HCT116 (cell line): ENCODE data around the gene WWP2. TPM values are rescaled to one million over a fixed set of nuclear protein-coding genes. Genes with fewer than 3 reads are reported as not detected.

Source experiments
- ATAC-seq: fragments of 200-7000 bp; cut with Tn5 transposase; 2 replicates; pipeline ENCODE4 v1.9.1; 2020; ENCODE audit warnings: mild to moderate bottlenecking, moderate library complexity
- BruUV-seq: library from RNA; stranded (reverse); fragments of 400-500 nt; replicated peaks from 2 replicates; lab custom pipeline; 2021; lab: Mats Ljungman, UMichigan
- CTCF ChIA-PET: fragments of 300-600 bp; sonication (Branson Sonifier 250); formaldehyde crosslinking; loops from one replicate; lab custom pipeline; 2021; ENCODE audit warnings: antibody characterized with exemption; lab: Charles Lee
- POLR2A ChIA-PET: fragments of 300-600, 350-600 bp; sonication (Branson Sonifier 250); formaldehyde crosslinking; loops from one replicate; lab custom pipeline; 2021; ENCODE audit warnings: antibody characterized with exemption; lab: Charles Lee
- RAD21 ChIA-PET, 2 experiments: fragments of 300-600 bp; sonication (Branson Sonifier 250); formaldehyde crosslinking; loops; one replicate each; lab custom pipeline; 2023; ENCODE audit warnings: low total read pairs in 2 of 2; ENCODE audit not compliant: uncharacterized antibody in 2 of 2, unreplicated experiment in 2 of 2, low non-redundant PET in 1 of 2; lab: Charles Lee
- DNase-seq: peaks from one replicate; pipeline ENCODE4 v3.0.0-alpha.2; 2010; ENCODE audit warnings: low read depth, low spot score
- H2AFZ ChIP-seq: fragments of 200-600 bp; shearing (Covaris generic), sonication (generic); 2 replicates; pipeline ENCODE4 v1.6.1; 2017; ENCODE audit warnings: low read depth, mixed run types, mixed read lengths, antibody characterized with exemption, low read length; ENCODE audit not compliant: poor library complexity, severe bottlenecking
- H3K27ac ChIP-seq: 2 replicates; pipeline ENCODE4 v1.5.1; 2012; ENCODE audit warnings: low read depth, low read length
- H3K27me3 ChIP-seq: fragments of 200-600 bp; sonication (generic); 2 replicates; pipeline ENCODE4 v1.6.1; 2016; ENCODE audit warnings: mixed run types, low read length, mixed read lengths; ENCODE audit not compliant: insufficient read depth
- H3K36me3 ChIP-seq, 2 experiments: fragments of 200-500 bp in 1 of 2; fragments of 200-600 bp in 1 of 2; sonication (Bioruptor generic) in 1 of 2; sonication (generic) in 1 of 2; 2 replicates each; pipeline versions ENCODE4 v1.5.1 to v1.6.1; 2014 to 2016; ENCODE audit warnings: low read length in 2 of 2, inconsistent platforms in 1 of 2, mixed read lengths in 1 of 2, mixed run types in 1 of 2; ENCODE audit not compliant: insufficient read depth in 2 of 2, control insufficient read depth in 1 of 2
- H3K4me1 ChIP-seq, 2 experiments: fragments of 200-600 bp in 1 of 2; sonication (generic) in 1 of 2; 2 replicates each; pipeline versions ENCODE4 v1.5.1 to v1.6.1; 2012 to 2017; ENCODE audit warnings: low read length in 2 of 2, inconsistent platforms in 1 of 2, mild to moderate bottlenecking in 1 of 2, mixed read lengths in 1 of 2, mixed run types in 1 of 2, moderate library complexity in 1 of 2; ENCODE audit not compliant: insufficient read depth in 2 of 2, control insufficient read depth in 1 of 2
- H3K4me2 ChIP-seq: fragments of 200-600 bp; sonication (generic); 2 replicates; pipeline ENCODE4 v1.6.1; 2017; ENCODE audit warnings: mixed run types, low read length, mixed read lengths
- H3K4me3 ChIP-seq, 2 experiments: fragments of 200-600 bp in 1 of 2; sonication (generic) in 1 of 2; replicated peaks in 1 of 2; 2 replicates each; pipeline ENCODE4 v1.5.1; 2011 to 2016; ENCODE audit warnings: low read length in 2 of 2, control low read depth in 1 of 2, low read depth in 1 of 2, mild to moderate bottlenecking in 1 of 2, mixed read lengths in 1 of 2, mixed run types in 1 of 2
- H3K79me2 ChIP-seq: fragments of 200-600 bp; sonication (generic); 2 replicates; pipeline ENCODE4 v1.6.1; 2017; ENCODE audit warnings: mild to moderate bottlenecking, mixed run types, low read length, moderate library complexity, mixed read lengths; ENCODE audit not compliant: insufficient read depth
- H3K9ac ChIP-seq: fragments of 200-600 bp; sonication (generic); 2 replicates; pipeline ENCODE4 v1.6.1; 2016; ENCODE audit warnings: low read length, mixed read lengths
- H3K9me2 ChIP-seq: fragments of 200-600 bp; sonication (generic), shearing (Covaris generic); 2 replicates; pipeline ENCODE4 v1.6.1; 2017; ENCODE audit warnings: mixed run types, mild to moderate bottlenecking, moderate library complexity; ENCODE audit not compliant: insufficient read depth
- H3K9me3 ChIP-seq, 2 experiments: fragments of 200-500 bp in 1 of 2; fragments of 200-600 bp in 1 of 2; sonication (Bioruptor generic) in 1 of 2; sonication (generic) in 1 of 2; 2 replicates each; pipeline ENCODE4 v1.6.1; 2014 to 2017; ENCODE audit warnings: low read length in 2 of 2, mixed read lengths in 2 of 2, inconsistent platforms in 1 of 2, low read depth in 1 of 2, mild to moderate bottlenecking in 1 of 2, mixed run types in 1 of 2, moderate library complexity in 1 of 2; ENCODE audit not compliant: control insufficient read depth in 1 of 2, insufficient read depth in 1 of 2
- H4K20me1 ChIP-seq: fragments of 200-600 bp; sonication (generic), shearing (Covaris generic); 2 replicates; pipeline ENCODE4 v1.6.1; 2017; ENCODE audit warnings: mixed run types, mild to moderate bottlenecking, moderate library complexity; ENCODE audit not compliant: insufficient read depth
- CBX3 ChIP-seq: IDR thresholded peaks from 2 replicates; pipeline ENCODE4 v1.6.1; 2012; ENCODE audit warnings: low read depth
- CEBPB ChIP-seq: IDR thresholded peaks from 2 replicates; pipeline ENCODE4 v1.6.1; 2012; ENCODE audit warnings: low read depth
- EGR1 ChIP-seq: IDR thresholded peaks from 2 replicates; pipeline ENCODE4 v1.6.1; 2012; ENCODE audit warnings: low read depth
- ELF1 ChIP-seq: IDR thresholded peaks from 2 replicates; pipeline ENCODE4 v1.6.1; 2012; ENCODE audit warnings: low read depth, borderline replicate concordance
- EZH2phosphoT487 ChIP-seq: fragments of 200-600 bp; IDR thresholded peaks from 2 replicates; pipeline ENCODE4 v1.6.1; 2018; ENCODE audit warnings: antibody characterized with exemption, borderline replicate concordance
- FOSL1 ChIP-seq: IDR thresholded peaks from 2 replicates; pipeline ENCODE4 v1.6.1; 2012; ENCODE audit warnings: low read depth
- JUND ChIP-seq: IDR thresholded peaks from 2 replicates; pipeline ENCODE4 v1.6.1; 2012
- POLR2A ChIP-seq: IDR thresholded peaks from 2 replicates; pipeline ENCODE4 v1.7.0; 2011; ENCODE audit warnings: borderline replicate concordance; ENCODE audit not compliant: insufficient read depth, insufficient read length; ENCODE audit errors: extremely low read depth
- RAD21 ChIP-seq: IDR thresholded peaks from 2 replicates; pipeline ENCODE4 v1.6.1; 2012; ENCODE audit warnings: low read depth, mild to moderate bottlenecking
- SIN3A ChIP-seq: IDR thresholded peaks from 2 replicates; pipeline ENCODE4 v1.6.1; 2012; ENCODE audit warnings: low read depth
- SRF ChIP-seq: IDR thresholded peaks from 2 replicates; pipeline ENCODE4 v1.6.1; 2012; ENCODE audit warnings: low read depth
- TCF7L2 ChIP-seq: IDR thresholded peaks from 2 replicates; pipeline ENCODE4 v1.7.0; 2011; ENCODE audit warnings: borderline replicate concordance, inconsistent platforms; ENCODE audit not compliant: insufficient read depth, insufficient read length; ENCODE audit errors: extremely low read depth
- ZNF274 ChIP-seq: fragments of 200-500 bp; sonication (Bioruptor generic); IDR thresholded peaks from 2 replicates; pipeline ENCODE4 v1.6.1; 2014; ENCODE audit warnings: mild to moderate bottlenecking, low read depth, low read length, inconsistent platforms
- intact Hi-C: fragments of 100-400 bp; cut with micrococcal nuclease; formaldehyde crosslinking; loops from 2 replicates; pipeline ENCODE4 v1.10.0; 2022
- total RNA-seq: library from RNA; stranded (reverse); gene quantifications from one replicate; pipeline ENCODE4 v1.2.1, GENCODE V29; 2021; ENCODE audit not compliant: unreplicated experiment
- TF ChIP-seq, protein P1 (sequence below): IDR thresholded peaks from 2 replicates; pipeline ENCODE4 v1.6.1; 2012; ENCODE audit warnings: low read depth
- TF ChIP-seq, protein P2 (sequence below): IDR thresholded peaks from 2 replicates; pipeline ENCODE4 v1.6.1; 2012

The WWP2 gene
- total RNA-seq, 1 experiment from 2014 or later = 44.2 TPM

DNA sequence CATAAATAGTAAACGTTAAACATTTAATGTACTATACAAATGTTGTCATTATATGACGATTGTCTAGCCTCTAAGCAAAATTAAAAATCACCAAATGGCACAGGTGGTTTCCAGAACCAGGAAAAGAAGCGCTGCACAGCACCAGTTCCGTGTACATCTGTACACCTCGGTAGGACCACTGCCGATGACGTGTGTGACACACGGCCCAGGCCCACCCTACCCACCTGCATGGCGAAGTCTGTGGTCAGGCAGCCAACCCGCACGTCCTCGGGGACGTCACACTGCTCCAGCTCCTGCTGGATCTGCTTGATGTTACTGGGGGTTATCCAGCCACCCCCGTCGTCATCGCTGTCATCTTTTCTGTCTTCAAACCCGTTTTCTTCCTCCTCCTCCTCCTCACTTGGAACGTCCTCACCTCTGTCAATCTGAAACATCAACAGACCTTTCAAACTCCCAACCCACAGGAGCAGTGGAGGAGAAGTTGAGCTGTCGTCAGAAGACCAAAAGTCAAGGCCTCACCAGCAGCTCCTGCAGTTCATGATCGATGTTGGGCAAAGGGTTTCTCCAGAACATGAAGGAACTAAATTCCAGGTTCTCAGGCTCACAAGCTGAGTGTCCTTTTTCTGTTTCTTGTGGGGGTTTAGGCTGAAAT lies 13.3 kb upstream of the WWP2 start (continued):
- TF ChIP-seq, protein P1, sequence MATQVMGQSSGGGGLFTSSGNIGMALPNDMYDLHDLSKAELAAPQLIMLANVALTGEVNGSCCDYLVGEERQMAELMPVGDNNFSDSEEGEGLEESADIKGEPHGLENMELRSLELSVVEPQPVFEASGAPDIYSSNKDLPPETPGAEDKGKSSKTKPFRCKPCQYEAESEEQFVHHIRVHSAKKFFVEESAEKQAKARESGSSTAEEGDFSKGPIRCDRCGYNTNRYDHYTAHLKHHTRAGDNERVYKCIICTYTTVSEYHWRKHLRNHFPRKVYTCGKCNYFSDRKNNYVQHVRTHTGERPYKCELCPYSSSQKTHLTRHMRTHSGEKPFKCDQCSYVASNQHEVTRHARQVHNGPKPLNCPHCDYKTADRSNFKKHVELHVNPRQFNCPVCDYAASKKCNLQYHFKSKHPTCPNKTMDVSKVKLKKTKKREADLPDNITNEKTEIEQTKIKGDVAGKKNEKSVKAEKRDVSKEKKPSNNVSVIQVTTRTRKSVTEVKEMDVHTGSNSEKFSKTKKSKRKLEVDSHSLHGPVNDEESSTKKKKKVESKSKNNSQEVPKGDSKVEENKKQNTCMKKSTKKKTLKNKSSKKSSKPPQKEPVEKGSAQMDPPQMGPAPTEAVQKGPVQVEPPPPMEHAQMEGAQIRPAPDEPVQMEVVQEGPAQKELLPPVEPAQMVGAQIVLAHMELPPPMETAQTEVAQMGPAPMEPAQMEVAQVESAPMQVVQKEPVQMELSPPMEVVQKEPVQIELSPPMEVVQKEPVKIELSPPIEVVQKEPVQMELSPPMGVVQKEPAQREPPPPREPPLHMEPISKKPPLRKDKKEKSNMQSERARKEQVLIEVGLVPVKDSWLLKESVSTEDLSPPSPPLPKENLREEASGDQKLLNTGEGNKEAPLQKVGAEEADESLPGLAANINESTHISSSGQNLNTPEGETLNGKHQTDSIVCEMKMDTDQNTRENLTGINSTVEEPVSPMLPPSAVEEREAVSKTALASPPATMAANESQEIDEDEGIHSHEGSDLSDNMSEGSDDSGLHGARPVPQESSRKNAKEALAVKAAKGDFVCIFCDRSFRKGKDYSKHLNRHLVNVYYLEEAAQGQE = no peak
- TF ChIP-seq CBX3 = no peak
- no peak for TF ChIP-seq SIN3A
- TF ChIP-seq FOSL1 = no peak
- TF ChIP-seq ZNF274 = no peak
- TF ChIP-seq TCF7L2 = no peak
- no peak for TF ChIP-seq RAD21
- TF ChIP-seq SRF = no peak

DNA sequence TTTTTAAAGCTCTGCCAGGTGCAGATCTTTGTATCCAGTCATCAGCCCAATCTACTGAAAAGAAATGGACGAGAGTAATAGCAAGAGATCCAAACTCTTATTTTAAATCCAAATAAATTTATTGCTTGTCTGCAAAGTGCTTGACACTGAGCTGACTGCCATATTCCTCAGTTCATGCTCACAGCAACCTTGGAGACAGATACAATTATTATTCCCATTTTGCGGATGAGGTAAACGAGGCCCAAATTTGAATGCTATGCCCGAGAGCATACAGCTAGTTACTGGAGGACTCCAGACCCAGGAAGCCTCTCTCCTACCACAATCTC lies 8.0 kb upstream of the WWP2 start:
- H4K20me1 ChIP-seq = no peaks in the 10 kb centered on the region
- peaks cover 7 to 14% of the 10 kb centered on the region in 2 experiments for H3K4me1 ChIP-seq
- ChIA-PET POLR2A (interaction anchor here (1.2 to 1.8 kb wide), 4 partner anchors 9 to 28 kb away, joined by 3 to 13 read pairs (median 6); partner anchors contain the start of gene NQO1), RAD21 (interaction anchor here in 1 of 2 experiments (1.3 kb wide), 1 partner anchor 358 kb away, joined by 3 read pairs; no protein-coding TSS in a partner anchor), CTCF (interaction anchor here (1.0 to 2.6 kb wide), 9 partner anchors 14 to 357 kb away, joined by 3 to 22 read pairs (median 5); partner anchors contain the start of gene NQO1)
- H3K4me2 ChIP-seq = peak overlapping the region; percentile 76
- peak overlapping the region; percentile 76 for H3K27ac ChIP-seq
- intact Hi-C loops = loop anchor here (2.0 kb wide), 2 partner anchors 27 to 355 kb away; partner anchors contain the start of gene NQO1
- no peaks in the 10 kb centered on the region for H3K27me3 ChIP-seq
- H3K4me3 ChIP-seq = peak overlapping the region; percentile 91 to 92
- peaks cover 56% of the 10 kb centered on the region for H3K79me2 ChIP-seq
- H3K36me3 ChIP-seq = peaks cover 26 to 33% of the 10 kb centered on the region in 2 experiments
- no peaks in the 10 kb centered on the region for H3K9me3 ChIP-seq
- ATAC-seq = no peak
- H3K9ac ChIP-seq = peak overlapping the region; percentile 96
- BruUV-seq = no TSS peak
- no peak overlapping the region for H2AFZ ChIP-seq
- DNase-seq = no peak
- no peaks in the 10 kb centered on the region for H3K9me2 ChIP-seq
- TF ChIP-seq JUND = no peak
- TF ChIP-seq SRF = no peak
- no peak for TF ChIP-seq POLR2A
- TF ChIP-seq CEBPB = no peak
- TF ChIP-seq, protein P2, sequence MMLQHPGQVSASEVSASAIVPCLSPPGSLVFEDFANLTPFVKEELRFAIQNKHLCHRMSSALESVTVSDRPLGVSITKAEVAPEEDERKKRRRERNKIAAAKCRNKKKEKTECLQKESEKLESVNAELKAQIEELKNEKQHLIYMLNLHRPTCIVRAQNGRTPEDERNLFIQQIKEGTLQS = no peak
- TF ChIP-seq FOSL1 = no peak
- TF ChIP-seq EGR1 = no peak
- TF ChIP-seq ELF1 = no peak
- TF ChIP-seq EZH2phosphoT487 = no peak
- no peak for TF ChIP-seq SIN3A
